ENCODE results near the gene KRTAP12-4. TPM values are rescaled to one million over a fixed set of nuclear protein-coding genes. Genes with fewer than 3 reads are reported as not detected.
"Not testable (repeated sequence)": the region's sequence is repeated elsewhere in the genome, so short reads cannot be mapped to it uniquely, and the experiment has no call there.

The KRTAP12-4 gene
- total and polyA plus RNA-seq, 2 donors from 2014 or later = not detected

GRCh38 chr21:44692798-44693512 lies 38.5 kb upstream of the KRTAP12-4 start:
- no peaks in the 10 kb centered on the region for H3K27me3 ChIP-seq (ENCODE audit: control insufficient read depth, insufficient read depth, low read length)
- H3K36me3 ChIP-seq (ENCODE audit: control insufficient read depth in 2 of 3, insufficient read depth in 3 of 3, low read length in 3 of 3) = no peaks in the 10 kb centered on the region
- no peak overlapping the region for H3K9ac ChIP-seq (ENCODE audit: low read length in 3 of 3)
- H3K27ac ChIP-seq (ENCODE audit: low read depth in 2 of 2, low read length in 2 of 2) = no peak overlapping the region
- TF ChIP-seq, protein P1, sequence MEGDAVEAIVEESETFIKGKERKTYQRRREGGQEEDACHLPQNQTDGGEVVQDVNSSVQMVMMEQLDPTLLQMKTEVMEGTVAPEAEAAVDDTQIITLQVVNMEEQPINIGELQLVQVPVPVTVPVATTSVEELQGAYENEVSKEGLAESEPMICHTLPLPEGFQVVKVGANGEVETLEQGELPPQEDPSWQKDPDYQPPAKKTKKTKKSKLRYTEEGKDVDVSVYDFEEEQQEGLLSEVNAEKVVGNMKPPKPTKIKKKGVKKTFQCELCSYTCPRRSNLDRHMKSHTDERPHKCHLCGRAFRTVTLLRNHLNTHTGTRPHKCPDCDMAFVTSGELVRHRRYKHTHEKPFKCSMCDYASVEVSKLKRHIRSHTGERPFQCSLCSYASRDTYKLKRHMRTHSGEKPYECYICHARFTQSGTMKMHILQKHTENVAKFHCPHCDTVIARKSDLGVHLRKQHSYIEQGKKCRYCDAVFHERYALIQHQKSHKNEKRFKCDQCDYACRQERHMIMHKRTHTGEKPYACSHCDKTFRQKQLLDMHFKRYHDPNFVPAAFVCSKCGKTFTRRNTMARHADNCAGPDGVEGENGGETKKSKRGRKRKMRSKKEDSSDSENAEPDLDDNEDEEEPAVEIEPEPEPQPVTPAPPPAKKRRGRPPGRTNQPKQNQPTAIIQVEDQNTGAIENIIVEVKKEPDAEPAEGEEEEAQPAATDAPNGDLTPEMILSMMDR (IDR thresholded peaks at IDR 0.05; ENCODE audit: borderline replicate concordance, extremely low read depth, insufficient read depth) = no peak
- H3K9me3 ChIP-seq (ENCODE audit: control insufficient read depth in 2 of 3, insufficient read depth in 1 of 3, low read length in 3 of 3) = peaks cover 0 to 10% (median 8%) of the 10 kb centered on the region in 3 donors
- intact Hi-C loops (cut with DNase I) = no loop called here
- no peak for DNase-seq
- H3K4me3 ChIP-seq (ENCODE audit: low read length in 3 of 3) = no peak overlapping the region
- no peaks in the 10 kb centered on the region for H3K4me1 ChIP-seq (ENCODE audit: control insufficient read depth in 2 of 3, insufficient read depth in 2 of 3, low read depth in 1 of 3, low read length in 3 of 3)
- FAIRE-seq = no peak

DNA sequence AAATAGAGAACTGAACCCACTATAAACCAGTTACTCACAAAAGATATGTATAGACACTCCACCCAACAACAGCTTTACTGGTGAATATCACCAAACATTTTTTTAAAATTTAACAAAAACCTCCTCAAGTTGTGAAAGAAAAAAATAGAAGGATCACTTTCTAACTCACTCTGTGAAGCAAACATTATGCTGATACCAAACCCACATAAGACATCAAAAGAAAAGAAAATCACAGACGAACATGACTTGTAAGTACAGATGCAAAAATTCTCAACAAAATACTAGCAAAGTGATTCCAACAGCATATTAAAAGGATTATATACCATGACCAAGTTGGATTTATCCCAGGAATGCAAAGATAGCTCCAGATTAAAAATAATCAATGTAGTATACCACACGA lies 37.2 kb upstream of the KRTAP12-4 start:
- Histone ChIP-seq H3K9me3 (ENCODE audit: control insufficient read depth in 2 of 3, insufficient read depth in 1 of 3, low read length in 3 of 3) (peaks cover 0 to 10% (median 8%) of the 10 kb centered on the region in 3 donors), H3K27me3 (ENCODE audit: control insufficient read depth, insufficient read depth, low read length) (no peaks in the 10 kb centered on the region), H3K4me3 (ENCODE audit: low read length in 3 of 3) (no peak overlapping the region), H3K27ac (ENCODE audit: low read depth in 2 of 2, low read length in 2 of 2) (no peak overlapping the region), H3K4me1 (ENCODE audit: control insufficient read depth in 2 of 3, insufficient read depth in 2 of 3, low read depth in 1 of 3, low read length in 3 of 3) (no peaks in the 10 kb centered on the region), H3K9ac (ENCODE audit: low read length in 3 of 3) (no peak overlapping the region), H3K36me3 (ENCODE audit: control insufficient read depth in 2 of 3, insufficient read depth in 3 of 3, low read length in 3 of 3) (no peaks in the 10 kb centered on the region)
- TF ChIP-seq, protein P1 (IDR thresholded peaks at IDR 0.05; ENCODE audit: borderline replicate concordance, extremely low read depth, insufficient read depth) = no peak
- DNase-seq (no peak), FAIRE-seq (no peak)
- intact Hi-C loops (cut with DNase I) = no loop called here

GRCh38 chr21:44689740-44690139 lies 35.3 kb upstream of the KRTAP12-4 start:
- H3K27ac ChIP-seq (ENCODE audit: low read depth in 2 of 2, low read length in 2 of 2); FAIRE-seq; H3K9ac ChIP-seq (ENCODE audit: low read length in 3 of 3); intact Hi-C loops (cut with DNase I); H3K4me3 ChIP-seq (ENCODE audit: low read length in 3 of 3); H3K27me3 ChIP-seq (ENCODE audit: control insufficient read depth, insufficient read depth, low read length); H3K36me3 ChIP-seq (ENCODE audit: control insufficient read depth in 2 of 3, insufficient read depth in 3 of 3, low read length in 3 of 3); H3K9me3 ChIP-seq (ENCODE audit: control insufficient read depth in 2 of 3, insufficient read depth in 1 of 3, low read length in 3 of 3); DNase-seq; H3K4me1 ChIP-seq (ENCODE audit: control insufficient read depth in 2 of 3, insufficient read depth in 2 of 3, low read depth in 1 of 3, low read length in 3 of 3): not testable (repeated sequence)

GRCh38 chr21:44687671-44688070 lies 33.2 kb upstream of the KRTAP12-4 start:
- no peaks in the 10 kb centered on the region for H3K27me3 ChIP-seq (ENCODE audit: control insufficient read depth, insufficient read depth, low read length)
- TF ChIP-seq, protein P1 (IDR thresholded peaks at IDR 0.05; ENCODE audit: borderline replicate concordance, extremely low read depth, insufficient read depth) = no peak
- intact Hi-C loops (cut with DNase I) = no loop called here
- FAIRE-seq (no peak), DNase-seq (peak in 4 of 5 donors; percentile 26 to 53 (median 44))
- H3K27ac ChIP-seq (ENCODE audit: low read depth in 2 of 2, low read length in 2 of 2) = no peak overlapping the region
- peaks cover 0 to 5% (median under 1%) of the 10 kb centered on the region in 3 donors for H3K9me3 ChIP-seq (ENCODE audit: control insufficient read depth in 2 of 3, insufficient read depth in 1 of 3, low read length in 3 of 3)
- H3K9ac ChIP-seq (ENCODE audit: low read length in 3 of 3) = no peak overlapping the region
- no peak overlapping the region for H3K4me3 ChIP-seq (ENCODE audit: low read length in 3 of 3)
- H3K36me3 ChIP-seq (ENCODE audit: control insufficient read depth in 2 of 3, insufficient read depth in 3 of 3, low read length in 3 of 3) = no peaks in the 10 kb centered on the region
- H3K4me1 ChIP-seq (ENCODE audit: control insufficient read depth in 2 of 3, insufficient read depth in 2 of 3, low read depth in 1 of 3, low read length in 3 of 3) = no peaks in the 10 kb centered on the region

All from kidney (tissue), 14 donors.